GM19043 (cell line): Measurements from ENCODE around the gene OLFML2A.
"Not testable (repeated sequence)": the region's sequence is repeated elsewhere in the genome, so short reads cannot be mapped to it uniquely, and the experiment has no call there.

Experiments used
- ATAC-seq: cut with Tn5 transposase; IDR thresholded peaks from one replicate; pipeline ENCODE4 v1.9.1; 2021; ENCODE audit warnings: low read depth; ENCODE audit not compliant: unreplicated experiment

Gene OLFML2A

DNA sequence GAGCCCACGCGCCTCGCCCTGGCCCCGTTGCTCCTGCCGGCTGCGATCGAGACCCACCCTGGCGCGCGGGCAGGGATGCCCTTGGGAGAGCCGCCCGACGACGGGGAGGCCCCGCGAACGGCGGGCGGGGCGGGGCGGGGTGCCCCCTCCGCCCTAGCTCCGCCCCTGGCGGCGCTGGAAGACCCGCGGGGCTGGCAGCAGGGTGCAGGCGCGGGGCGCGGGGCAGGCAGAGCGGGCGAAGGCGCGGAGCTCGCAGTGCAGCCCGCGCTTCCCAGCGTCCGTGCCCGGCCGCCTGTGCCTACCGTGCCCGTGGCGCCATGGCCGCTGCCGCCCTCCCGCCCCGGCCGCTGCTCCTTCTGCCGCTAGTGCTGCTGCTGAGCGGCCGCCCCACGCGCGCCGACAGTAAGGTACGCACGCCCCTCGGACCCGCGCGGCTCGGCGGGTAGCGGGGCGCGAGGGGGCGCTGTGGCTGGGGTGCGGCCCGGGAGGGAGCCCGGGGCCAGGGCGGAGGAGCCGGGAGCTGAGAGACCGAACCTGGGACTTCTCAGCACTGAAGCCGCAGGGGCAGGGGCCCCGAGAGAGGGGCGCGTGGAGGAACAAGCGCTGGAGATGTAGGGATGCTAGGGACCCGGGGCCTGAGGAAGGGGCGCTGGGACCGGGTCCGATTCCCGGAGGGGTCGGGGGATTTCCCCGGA, at the start of gene OLFML2A:
TSS of gene OLFML2A (plus strand) at position 180 of the 695 bp plus-strand sequence. CDS start at position 318, 138 bp downstream.
- ATAC-seq, result no peak

DNA sequence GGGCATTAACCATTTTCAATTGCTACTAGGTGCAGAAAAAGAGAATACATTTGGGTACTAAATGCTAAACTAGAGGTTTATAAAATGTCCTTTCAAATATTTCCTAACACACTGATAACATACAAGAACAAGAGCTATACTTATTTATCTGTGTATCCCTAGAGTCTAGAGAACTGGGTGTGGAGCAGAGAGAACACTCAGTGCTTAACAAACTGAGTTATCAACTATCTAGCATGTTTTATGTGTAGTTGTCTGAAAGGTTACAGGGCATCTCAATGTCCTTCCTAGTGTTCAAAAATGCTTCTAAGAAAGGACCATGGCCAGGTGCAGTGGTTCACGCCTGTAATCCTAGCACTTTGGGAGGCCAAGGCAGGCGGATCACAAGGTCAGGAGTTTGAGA, 46.2 kb upstream of the OLFML2A start:
- no peak for ATAC-seq

DNA sequence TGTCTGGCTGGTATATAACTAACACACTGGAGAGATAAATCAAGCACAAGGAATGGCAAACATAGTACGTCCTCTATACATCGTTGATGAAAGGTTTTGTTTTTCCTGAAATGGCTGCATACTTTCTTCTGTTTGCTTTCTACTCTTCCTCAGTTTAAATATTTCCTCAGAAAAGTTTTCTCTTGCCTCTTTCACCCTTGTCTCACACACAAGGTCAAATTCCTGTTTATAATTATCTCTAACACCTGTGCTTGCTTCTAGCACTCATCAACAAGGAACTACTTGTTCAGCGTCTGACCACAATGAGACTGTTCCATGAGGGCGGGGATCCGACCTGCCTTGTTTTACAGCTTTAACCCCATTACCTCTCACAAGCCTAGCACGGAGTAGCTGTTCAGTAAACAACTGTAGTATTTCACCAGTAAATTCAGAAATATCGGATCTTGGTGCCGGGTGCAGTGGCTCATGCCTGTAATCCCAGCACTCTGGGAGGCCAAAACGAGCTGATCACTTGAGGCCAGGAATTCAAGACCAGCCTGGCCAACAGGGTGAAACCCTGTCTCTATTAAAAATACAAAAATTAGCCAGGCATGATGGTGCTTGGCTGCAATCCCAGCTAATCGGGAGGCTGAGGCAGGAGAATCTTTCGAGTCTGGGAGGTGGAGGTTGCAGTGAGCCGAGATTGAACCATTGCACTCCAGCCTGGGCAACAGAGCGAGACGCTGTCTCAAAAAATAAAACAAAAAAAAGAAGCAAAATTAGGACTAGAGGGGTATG, 42.8 kb upstream of the OLFML2A start:
- ATAC-seq, result no peak

DNA sequence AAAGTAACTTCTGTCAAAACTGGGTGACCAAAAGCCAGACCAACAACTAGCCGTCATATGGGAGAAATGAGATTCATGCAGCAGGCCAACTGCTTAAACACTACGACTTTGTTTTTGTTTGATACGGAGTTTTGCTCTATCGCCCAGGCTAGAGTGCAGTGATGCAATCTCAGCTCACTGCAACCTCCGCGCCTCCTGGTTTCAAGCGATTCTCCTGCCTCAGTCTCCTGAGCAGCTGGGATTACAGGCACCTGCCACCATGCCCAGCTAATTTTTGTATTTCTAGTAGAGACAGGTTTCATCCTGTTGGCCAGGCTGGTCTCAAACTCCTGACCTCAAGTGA, 42.2 kb upstream of the OLFML2A start:
- not testable (repeated sequence) for ATAC-seq

DNA sequence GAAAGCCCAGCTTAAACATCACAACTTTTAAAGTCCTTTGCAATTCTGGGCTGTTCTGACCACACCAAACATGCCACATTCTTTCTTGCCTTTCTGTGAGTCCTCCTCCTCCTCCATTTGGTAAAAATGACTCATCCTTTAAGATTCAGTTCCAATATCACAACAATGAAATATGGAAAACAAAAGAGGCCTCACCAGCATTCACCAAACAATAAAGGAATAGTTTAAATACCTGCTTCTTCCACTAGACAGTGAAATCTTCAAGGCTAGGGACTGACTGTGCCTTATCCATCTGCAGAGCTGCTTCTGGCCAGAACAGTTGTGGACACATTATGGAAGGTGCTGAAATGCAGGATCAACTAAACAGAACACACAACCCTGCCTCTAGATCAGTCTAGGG, 41.8 kb upstream of the OLFML2A start:
- no peak for ATAC-seq

DNA sequence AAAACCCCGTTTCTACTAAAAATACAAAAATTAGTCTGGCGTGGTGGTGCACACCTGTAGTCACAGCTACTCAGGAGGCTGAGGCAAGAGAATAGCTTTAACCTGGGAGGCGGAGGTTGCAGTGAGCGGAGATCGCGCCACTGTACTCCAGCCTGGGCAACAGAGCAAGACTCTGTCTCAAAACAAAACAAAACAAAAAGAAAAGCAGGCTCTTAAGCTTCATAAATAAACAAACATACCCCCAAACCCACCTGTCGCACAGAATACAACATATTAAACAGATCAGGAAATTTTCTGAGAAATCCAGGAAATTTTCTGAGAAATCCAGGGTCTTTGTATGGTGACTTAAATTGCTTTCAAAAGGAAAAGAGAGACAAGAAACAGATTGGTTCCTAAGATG, 38.9 kb upstream of the OLFML2A start:
- ATAC-seq, result not testable (repeated sequence)

DNA sequence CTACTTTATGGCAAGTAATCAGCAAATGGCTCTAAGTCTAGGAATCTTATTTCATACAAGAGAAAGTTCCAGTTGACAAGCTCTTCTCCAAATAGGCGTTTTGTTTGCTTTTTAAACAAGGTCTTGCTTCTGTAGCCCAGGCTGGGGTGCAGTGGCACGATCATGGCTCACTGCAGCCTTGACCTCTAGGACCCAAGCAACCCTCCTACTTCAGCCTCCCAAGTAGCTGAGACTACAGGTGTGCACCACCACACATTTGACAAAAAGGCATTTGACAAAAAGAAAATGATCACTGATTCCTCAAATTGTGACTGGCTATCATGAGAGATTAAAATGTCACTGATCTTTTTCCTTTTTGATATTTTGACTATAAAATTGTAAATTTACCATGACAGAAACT, 37.6 kb upstream of the OLFML2A start:
- no peak for ATAC-seq

DNA sequence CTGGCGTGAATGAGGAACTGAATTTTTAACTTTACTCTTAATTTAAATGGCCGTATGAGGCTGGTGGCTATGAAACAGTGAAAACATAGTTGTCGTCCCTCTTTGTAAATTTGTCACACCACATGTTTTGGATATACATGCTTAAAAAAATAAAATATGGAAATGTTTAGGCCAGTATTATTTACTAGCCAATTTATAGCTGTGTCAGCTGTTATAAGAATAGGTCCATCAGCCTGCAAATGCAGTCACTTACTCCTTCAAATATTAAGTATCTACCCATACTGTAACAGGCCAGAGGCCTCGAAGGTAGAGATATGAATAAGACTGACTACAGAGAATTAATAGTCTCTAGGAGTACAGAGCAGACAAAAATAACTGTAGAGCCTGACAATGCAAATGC, 35.8 kb upstream of the OLFML2A start:
- ATAC-seq, result no peak

DNA sequence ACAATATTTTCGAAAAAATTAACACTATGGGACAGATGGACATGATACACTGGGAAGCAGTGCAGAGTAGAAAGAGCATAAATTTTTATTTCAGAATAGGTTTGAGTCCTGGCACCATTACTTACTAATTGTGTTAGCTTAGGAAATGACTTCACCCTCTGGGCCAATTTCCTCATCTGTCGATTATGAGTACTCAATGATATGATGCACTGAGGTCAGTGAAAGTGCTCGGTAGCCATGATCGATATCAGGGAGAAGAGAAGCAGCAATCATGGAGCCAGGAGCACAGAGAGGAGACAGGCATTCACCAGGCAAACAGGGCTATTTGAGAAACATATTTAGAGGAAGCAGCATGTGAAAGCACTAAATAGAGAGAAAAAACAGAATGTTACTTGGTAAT, 35.3 kb upstream of the OLFML2A start:
- no peak for ATAC-seq

DNA sequence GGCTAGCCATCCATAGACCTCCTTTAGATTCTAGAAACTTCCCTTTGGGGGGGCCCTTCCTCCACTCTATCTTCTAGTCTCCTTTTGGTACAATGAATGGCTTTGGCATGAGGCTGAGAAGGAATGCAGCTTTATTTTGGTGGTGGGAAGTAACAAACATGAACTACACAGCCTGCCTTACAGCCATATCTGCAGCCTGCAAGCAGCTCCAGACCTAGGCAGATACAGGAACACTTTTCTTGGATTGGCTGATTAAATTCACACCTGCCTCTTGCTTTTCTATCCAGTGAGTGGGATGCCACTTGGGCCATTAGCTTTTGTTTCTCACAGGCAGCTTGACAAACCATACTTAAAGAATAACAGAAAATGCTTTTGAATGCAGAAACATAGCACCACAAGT, 34.0 kb upstream of the OLFML2A start:
- ATAC-seq, result no peak

DNA sequence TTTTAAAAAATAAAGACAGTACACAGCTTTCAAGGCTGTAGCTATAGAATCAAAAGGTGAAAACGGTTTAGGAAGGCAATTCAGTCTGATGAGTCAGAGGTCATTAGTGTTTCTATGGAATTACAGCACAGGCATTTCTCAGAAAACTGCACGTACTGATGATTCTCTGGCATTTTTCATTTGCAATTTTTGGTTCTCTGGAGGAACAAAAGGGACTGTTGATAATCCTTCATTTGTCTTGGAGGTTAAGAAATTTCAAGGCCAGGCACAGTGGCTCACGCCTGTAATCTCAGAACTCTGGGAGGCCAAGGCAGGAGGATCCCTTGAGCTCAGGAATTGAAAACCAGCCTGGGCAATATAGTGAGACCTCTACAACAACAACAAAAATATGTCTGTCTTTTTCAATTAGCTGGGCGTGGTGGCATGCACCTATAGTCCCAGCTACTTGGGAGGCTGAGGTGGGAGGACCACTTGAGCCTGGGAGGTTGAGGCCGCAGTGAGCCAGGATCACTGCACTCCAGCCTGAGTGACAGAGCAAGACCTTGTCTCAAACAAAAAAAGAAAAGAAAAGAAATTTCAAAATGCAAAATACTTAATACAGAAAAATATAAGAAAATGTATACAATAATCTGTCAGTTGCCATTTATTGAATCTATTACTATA, 33.1 kb upstream of the OLFML2A start:
- no peak for ATAC-seq

DNA sequence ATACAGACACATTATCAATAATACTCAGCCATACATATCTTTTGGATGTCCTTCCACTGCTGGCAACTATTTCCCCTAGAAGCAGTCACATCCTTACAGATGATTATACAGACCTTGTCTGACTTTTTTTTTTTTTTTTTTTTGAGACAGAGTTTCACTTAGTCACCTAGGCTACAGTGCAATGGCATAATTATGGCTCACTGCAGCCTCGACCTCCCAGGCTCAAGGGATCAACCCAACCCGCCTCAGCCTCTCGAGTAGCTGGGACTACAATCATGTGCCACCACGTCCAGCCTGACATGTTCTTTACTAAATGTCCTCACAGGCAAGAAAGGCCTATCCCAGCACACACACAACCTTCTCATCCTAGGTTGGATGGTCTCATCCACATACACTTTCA, 29.9 kb upstream of the OLFML2A start:
- ATAC-seq, result no peak

DNA sequence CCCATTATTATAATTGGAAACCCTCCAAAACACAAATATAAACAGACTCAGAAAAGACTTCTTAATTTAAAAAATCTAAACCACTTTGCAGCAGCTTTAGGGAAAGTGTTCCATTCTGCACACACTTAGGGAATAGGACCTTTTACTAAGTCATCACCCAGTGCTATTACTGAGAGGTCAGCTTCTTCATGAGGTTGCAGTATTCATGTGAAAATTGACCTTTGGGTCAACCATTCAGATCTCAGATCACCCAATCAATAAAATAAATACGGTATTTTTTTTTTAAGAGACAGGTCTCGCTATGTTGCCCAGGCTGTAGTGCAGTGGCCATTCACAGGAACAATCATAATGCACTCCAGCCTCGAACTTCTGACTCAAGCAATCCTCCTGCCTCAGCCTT, 27.6 kb upstream of the OLFML2A start:
- no peak for ATAC-seq

DNA sequence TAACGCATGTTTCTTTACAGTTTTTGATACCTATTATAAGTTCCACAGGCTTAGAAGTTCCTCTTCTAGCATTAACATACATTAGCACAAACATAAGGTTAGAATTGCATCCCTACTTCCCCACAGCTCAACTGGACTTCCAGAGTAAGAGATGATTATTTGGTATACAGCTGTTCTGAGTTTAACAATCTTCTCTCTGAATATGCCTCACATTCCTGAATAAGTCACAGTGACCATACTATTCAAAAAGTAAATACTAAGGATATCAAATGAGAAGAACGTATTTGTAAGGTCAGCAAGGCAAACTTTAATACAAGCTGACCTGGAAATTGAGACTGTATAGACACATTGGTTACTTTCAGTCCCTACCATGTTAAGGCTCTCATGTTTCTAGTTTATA, 27.2 kb upstream of the OLFML2A start:
- no peak for ATAC-seq

DNA sequence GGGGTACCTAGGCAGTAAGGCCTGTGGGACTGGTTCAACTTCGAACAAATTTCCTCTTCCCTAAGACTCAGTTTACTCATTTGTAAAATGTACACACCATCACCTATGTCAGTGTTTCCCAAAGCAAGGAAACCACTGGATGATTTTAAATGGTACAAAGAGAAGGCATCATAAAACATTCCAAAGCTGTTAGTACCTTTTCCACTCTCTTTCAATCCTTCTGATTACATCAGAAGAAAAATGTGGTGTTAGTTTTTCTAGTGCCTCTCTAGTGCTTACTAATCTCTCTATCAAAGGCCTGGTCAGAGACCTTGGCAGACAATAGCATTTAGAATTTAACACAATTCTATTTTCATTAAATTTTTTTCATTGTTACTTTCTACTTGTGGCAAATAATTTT, 24.0 kb upstream of the OLFML2A start:
- no peak for ATAC-seq

DNA sequence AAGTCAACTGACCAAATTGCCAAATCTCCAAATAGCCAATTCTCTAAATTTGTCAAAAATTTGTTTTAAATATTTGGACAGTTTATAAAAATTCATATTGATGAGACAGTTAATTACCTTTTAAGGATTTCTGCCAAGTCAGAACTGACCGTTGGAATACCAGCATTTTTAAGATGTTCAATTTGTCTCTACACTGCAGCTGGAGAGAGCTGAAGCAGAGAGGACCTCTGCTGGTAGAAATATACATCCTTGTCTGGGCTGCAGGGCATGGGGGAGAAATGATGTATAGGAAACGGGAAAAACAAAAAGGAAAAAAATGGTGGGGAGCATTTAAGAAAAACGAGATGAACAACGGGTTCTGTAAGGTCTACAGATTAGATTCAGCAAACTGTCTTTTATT, 22.6 kb upstream of the OLFML2A start:
- no peak for ATAC-seq

DNA sequence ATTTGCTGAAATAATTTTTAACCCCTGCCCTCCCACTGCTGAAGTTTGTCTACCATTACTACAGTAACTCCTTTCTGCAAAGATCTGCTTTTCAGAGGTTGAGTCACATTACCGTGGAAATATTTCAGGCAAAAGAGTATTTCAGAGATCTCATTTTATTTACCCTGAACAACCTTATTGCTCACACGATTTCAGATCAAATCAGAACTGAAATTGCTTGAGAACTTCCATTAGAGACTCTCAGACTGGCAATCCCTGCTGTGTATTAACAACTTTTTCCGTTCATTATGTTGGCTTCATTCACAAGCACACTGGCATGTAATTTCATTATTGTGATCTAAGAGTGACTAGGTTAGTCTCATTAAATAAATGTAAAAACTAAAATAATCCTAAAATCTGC, 21.9 kb upstream of the OLFML2A start:
- no peak for ATAC-seq

DNA sequence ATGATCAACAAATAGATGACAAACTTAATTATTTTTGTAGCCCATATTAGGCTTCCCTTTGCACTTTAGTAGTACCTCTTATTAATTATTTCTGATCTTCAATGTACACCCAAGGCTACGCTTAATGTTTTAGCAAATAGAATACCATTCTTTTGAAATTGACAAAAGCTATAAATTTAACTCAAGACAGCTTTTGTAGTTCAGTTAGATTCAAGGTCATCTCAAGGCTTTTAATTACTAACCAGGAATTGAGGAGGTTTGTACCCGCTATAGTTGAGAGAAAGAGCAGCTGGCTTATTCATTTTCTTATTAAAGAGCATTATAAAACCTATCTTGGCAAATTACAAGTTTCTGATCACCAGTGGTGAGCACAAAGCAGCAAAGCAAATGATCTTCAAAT, 20.9 kb upstream of the OLFML2A start:
- no peak for ATAC-seq

DNA sequence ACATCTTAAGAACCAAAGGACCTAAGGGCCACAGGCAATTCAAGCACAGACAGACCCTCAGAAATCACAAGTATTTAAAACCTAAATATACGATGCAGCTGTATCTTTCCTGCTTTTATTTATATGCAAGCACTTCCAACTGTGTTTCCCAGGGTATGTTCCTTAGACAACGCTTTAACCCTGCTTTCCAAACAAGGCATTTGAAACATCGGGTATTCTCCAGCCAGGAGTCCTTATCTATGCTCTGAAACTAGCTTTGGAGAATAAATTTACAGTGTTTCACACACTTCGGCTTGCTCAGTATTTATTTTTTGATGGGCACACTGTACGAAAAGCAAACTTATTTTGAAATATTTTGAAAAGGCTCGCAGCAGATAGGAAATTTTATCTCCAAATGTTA, 19.3 kb upstream of the OLFML2A start:
- ATAC-seq, result no peak

DNA sequence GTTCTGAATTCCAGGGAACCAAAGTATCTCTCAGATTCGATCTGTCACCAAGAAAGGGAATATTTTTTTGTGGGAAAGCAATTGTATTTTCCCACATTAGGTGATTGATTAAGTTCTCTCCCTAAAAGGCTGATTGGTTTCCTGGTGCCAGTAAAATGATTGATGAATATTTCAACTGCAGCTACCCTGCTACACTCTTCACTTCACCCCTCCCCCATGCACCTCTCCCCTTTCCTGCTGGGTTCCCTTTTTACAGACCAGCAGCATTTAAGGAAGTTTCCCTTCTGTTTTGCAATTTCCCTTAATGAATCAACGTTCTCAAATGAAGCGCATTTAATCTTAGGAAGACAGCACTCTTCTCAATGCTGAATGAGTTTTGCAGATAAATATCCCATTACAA, 18.9 kb upstream of the OLFML2A start:
- ATAC-seq, result no peak

DNA sequence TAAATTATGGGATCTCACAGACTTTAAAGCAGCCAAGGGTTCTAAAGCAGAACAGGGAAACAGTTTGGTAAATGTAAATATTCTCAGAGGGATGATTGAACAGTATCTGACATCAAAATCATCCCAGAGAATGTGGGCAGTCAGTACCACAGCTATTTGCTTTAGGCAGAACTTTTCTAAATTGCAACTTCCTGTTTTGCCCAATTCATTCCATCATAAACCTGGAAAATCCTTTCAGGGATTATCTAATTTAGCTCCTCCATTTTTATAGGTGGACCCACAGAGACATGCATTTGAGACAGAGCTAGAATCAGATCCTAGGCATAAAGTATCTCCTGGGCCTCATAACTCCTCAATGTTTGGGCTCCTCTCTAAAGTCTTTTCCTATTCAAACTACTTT, 18.2 kb upstream of the OLFML2A start:
- ATAC-seq, result no peak

DNA sequence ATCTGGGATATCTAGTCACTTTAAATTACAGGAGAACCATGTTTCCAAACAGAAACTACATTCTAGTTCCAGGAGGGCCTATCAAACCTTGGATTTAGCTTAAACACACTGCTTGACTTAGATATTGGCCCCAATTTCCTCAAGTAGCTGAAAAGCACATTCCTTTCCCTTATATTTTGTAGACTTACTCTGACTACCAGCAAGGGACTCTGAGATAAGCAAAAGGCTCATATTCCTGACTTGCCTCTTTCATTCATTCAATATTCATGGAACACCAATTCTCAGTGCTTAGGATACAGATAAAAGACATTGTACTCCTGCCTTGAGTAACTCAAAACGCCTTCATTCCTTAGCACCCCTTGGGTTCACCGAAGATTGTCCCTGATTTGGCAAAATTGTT, 17.6 kb upstream of the OLFML2A start:
- no peak for ATAC-seq
